ENCODE results near the gene CBLIF.
"Not testable (repeated sequence)": the region's sequence is repeated elsewhere in the genome, so short reads cannot be mapped to it uniquely, and the experiment has no call there.

Gene CBLIF

GRCh38 chr11:59857439-59858434 lies 12.4 kb upstream of the CBLIF start:
- Histone ChIP-seq H3K27me3 (no peaks in the 10 kb centered on the region), H3K4me3 (no peak overlapping the region), H3K4me1 (no peaks in the 10 kb centered on the region), H3K36me3 (no peaks in the 10 kb centered on the region), H3K9me3 (no peaks in the 10 kb centered on the region), H3K27ac (no peak overlapping the region)
- TF ChIP-seq, protein P1, sequence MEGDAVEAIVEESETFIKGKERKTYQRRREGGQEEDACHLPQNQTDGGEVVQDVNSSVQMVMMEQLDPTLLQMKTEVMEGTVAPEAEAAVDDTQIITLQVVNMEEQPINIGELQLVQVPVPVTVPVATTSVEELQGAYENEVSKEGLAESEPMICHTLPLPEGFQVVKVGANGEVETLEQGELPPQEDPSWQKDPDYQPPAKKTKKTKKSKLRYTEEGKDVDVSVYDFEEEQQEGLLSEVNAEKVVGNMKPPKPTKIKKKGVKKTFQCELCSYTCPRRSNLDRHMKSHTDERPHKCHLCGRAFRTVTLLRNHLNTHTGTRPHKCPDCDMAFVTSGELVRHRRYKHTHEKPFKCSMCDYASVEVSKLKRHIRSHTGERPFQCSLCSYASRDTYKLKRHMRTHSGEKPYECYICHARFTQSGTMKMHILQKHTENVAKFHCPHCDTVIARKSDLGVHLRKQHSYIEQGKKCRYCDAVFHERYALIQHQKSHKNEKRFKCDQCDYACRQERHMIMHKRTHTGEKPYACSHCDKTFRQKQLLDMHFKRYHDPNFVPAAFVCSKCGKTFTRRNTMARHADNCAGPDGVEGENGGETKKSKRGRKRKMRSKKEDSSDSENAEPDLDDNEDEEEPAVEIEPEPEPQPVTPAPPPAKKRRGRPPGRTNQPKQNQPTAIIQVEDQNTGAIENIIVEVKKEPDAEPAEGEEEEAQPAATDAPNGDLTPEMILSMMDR (IDR thresholded peaks at IDR 0.05): no peak
- DNase-seq: no peak
- intact Hi-C loops (cut with DNase I; ENCODE audit: low total_unique reads): no loop called here

- intact Hi-C loops (cut with DNase I; ENCODE audit: low total_unique reads): no loop called here
These were observed 9.6 kb upstream of the CBLIF start for GRCh38 chr11:59854871-59855270.

DNA sequence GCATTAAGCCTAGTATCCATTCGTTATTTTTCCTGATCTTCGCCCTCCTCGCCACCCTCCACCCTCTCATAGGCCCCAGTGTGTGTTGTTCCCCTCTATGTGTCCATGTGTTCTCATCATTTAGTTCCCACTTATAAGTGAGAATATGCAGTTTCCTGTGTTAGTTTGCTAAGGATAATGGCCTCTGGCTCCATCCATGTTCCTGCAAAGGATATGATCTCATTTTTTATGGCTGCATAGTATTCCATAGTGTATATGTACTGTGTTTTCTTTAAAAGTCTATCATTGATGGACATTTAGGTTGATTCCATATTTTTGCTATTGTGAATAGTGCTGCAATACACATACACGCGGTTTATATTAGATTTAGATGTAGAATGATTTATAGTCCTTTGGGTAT lies 6.1 kb upstream of the CBLIF start:
- H3K9me3 ChIP-seq; H3K27me3 ChIP-seq; H3K36me3 ChIP-seq; H3K4me1 ChIP-seq; intact Hi-C loops (cut with DNase I; ENCODE audit: low total_unique reads); H3K4me3 ChIP-seq; H3K27ac ChIP-seq; DNase-seq: not testable (repeated sequence)

More at GRCh38 chr11:59854871-59855270, 9.6 kb upstream of the CBLIF start:
- Histone ChIP-seq H3K27me3 (no peaks in the 10 kb centered on the region), H3K9me3 (no peaks in the 10 kb centered on the region), H3K4me3 (no peak overlapping the region), H3K36me3 (no peaks in the 10 kb centered on the region), H3K27ac (no peak overlapping the region), H3K4me1 (no peaks in the 10 kb centered on the region)
- TF ChIP-seq, protein P1 (IDR thresholded peaks at IDR 0.05): no peak
- DNase-seq: no peak

- H3K4me1 ChIP-seq; H3K36me3 ChIP-seq; H3K4me3 ChIP-seq; H3K27me3 ChIP-seq; intact Hi-C loops (cut with DNase I; ENCODE audit: low total_unique reads); H3K9me3 ChIP-seq; DNase-seq; H3K27ac ChIP-seq: not testable (repeated sequence)
These were observed 4.3 kb upstream of the CBLIF start for GRCh38 chr11:59849551-59849950.

DNA sequence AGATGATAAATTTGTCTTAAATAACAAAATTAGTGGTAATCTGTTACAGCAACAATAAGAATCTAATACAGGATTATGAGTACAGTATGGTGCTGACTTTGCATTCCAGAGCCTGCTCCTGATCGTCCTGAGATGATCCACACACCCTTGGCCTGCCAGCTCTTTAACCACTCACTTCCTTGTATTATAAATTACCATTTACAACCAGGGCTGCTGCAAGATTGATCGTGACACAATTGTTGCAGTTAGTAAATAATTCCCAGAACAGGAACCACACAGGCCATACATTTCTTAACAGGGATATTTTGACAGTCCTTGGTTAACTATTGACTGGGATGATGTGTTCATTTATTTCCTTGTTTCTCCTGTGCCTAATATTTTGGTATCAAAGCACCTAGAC lies 3.8 kb upstream of the CBLIF start:
- no peaks in the 10 kb centered on the region for H3K9me3 ChIP-seq
- H3K4me3 ChIP-seq: no peak overlapping the region
- H3K27me3 ChIP-seq: no peaks in the 10 kb centered on the region
- TF ChIP-seq, protein P1 (IDR thresholded peaks at IDR 0.05): no peak
- H3K27ac ChIP-seq: no peak overlapping the region
- no peaks in the 10 kb centered on the region for H3K36me3 ChIP-seq
- H3K4me1 ChIP-seq: no peaks in the 10 kb centered on the region
- DNase-seq: no peak
- intact Hi-C loops (cut with DNase I; ENCODE audit: low total_unique reads): no loop called here

- intact Hi-C loops (cut with DNase I; ENCODE audit: low total_unique reads); DNase-seq; H3K9me3 ChIP-seq; H3K27ac ChIP-seq; H3K36me3 ChIP-seq; H3K4me1 ChIP-seq; H3K4me3 ChIP-seq; H3K27me3 ChIP-seq: not testable (repeated sequence)
These were observed 3.1 kb upstream of the CBLIF start for GRCh38 chr11:59848439-59848838.

- H3K27ac ChIP-seq: no peak overlapping the region
- H3K27me3 ChIP-seq: no peaks in the 10 kb centered on the region
- no peak overlapping the region for H3K4me3 ChIP-seq
- H3K4me1 ChIP-seq: no peaks in the 10 kb centered on the region
- H3K9me3 ChIP-seq: no peaks in the 10 kb centered on the region
- intact Hi-C loops (cut with DNase I; ENCODE audit: low total_unique reads): no loop called here
- no peaks in the 10 kb centered on the region for H3K36me3 ChIP-seq
- TF ChIP-seq, protein P1 (IDR thresholded peaks at IDR 0.05): no peak
- no peak for DNase-seq
These were observed 2.3 kb upstream of the CBLIF start for GRCh38 chr11:59847626-59848025.
